SK-N-SH (cell line): Measurements from ENCODE around the gene TANC1.

Experiments used
- SIN3A ChIP-seq: IDR thresholded peaks from 2 replicates; pipeline ENCODE4 v1.6.1; 2012; ENCODE audit warnings: low read depth, mild to moderate bottlenecking, low read length, moderate library complexity, borderline replicate concordance
- TF ChIP-seq, protein P1 (sequence below): IDR thresholded peaks from 2 replicates; pipeline ENCODE4 v1.6.1; 2012; ENCODE audit warnings: mild to moderate bottlenecking, low read depth, low read length, moderate library complexity
- TF ChIP-seq, protein P2 (sequence below): fragments of 200-600 bp; sonication (generic); IDR thresholded peaks from 2 replicates; pipeline ENCODE4 v1.6.1; 2017; ENCODE audit warnings: antibody characterized with exemption, mild to moderate bottlenecking, moderate library complexity

DNA sequence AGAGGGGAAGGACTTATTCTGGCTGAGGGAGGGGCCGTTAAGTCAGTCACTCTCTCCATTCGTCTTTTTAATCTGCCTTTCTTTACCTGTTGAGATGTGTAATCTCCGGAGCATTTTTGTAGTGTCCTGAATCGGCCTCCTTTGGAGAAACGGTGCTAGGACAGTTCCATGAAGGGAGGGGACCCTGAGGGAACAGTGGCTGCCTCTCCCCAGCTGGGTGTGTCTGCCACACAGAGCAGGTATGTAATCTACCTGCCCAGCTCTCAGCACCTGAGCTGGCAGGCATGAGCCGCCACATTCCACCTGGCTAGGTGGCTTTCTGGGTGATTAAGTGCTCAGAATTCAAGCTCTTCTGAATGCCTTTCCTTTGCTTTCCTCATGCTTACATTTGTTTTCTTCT lies 186.9 kb downstream of the TANC1 start:
- TF ChIP-seq, protein P1, sequence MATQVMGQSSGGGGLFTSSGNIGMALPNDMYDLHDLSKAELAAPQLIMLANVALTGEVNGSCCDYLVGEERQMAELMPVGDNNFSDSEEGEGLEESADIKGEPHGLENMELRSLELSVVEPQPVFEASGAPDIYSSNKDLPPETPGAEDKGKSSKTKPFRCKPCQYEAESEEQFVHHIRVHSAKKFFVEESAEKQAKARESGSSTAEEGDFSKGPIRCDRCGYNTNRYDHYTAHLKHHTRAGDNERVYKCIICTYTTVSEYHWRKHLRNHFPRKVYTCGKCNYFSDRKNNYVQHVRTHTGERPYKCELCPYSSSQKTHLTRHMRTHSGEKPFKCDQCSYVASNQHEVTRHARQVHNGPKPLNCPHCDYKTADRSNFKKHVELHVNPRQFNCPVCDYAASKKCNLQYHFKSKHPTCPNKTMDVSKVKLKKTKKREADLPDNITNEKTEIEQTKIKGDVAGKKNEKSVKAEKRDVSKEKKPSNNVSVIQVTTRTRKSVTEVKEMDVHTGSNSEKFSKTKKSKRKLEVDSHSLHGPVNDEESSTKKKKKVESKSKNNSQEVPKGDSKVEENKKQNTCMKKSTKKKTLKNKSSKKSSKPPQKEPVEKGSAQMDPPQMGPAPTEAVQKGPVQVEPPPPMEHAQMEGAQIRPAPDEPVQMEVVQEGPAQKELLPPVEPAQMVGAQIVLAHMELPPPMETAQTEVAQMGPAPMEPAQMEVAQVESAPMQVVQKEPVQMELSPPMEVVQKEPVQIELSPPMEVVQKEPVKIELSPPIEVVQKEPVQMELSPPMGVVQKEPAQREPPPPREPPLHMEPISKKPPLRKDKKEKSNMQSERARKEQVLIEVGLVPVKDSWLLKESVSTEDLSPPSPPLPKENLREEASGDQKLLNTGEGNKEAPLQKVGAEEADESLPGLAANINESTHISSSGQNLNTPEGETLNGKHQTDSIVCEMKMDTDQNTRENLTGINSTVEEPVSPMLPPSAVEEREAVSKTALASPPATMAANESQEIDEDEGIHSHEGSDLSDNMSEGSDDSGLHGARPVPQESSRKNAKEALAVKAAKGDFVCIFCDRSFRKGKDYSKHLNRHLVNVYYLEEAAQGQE, result no peak
- TF ChIP-seq, protein P2, sequence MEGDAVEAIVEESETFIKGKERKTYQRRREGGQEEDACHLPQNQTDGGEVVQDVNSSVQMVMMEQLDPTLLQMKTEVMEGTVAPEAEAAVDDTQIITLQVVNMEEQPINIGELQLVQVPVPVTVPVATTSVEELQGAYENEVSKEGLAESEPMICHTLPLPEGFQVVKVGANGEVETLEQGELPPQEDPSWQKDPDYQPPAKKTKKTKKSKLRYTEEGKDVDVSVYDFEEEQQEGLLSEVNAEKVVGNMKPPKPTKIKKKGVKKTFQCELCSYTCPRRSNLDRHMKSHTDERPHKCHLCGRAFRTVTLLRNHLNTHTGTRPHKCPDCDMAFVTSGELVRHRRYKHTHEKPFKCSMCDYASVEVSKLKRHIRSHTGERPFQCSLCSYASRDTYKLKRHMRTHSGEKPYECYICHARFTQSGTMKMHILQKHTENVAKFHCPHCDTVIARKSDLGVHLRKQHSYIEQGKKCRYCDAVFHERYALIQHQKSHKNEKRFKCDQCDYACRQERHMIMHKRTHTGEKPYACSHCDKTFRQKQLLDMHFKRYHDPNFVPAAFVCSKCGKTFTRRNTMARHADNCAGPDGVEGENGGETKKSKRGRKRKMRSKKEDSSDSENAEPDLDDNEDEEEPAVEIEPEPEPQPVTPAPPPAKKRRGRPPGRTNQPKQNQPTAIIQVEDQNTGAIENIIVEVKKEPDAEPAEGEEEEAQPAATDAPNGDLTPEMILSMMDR, result no peak
- no peak for TF ChIP-seq SIN3A
